Kidney epithelial cell (primary cell): Measurements from ENCODE around the gene FUCA1. TPM values are rescaled to one million over a fixed set of nuclear protein-coding genes. Genes with fewer than 3 reads are reported as not detected.
A peak's percentile ranks its signal among the peaks of the same experiment; 100 is the strongest.

ENCODE experiments used
- DNase-seq: peaks from one replicate; pipeline ENCODE4 v3.0.0-alpha.2; 2010; ENCODE audit warnings: low read depth
- H3K27me3 ChIP-seq: 2 replicates; pipeline ENCODE4 v1.6.0; 2011; ENCODE audit warnings: low read length; ENCODE audit not compliant: control insufficient read depth, insufficient read depth
- H3K36me3 ChIP-seq: 2 replicates; pipeline ENCODE4 v1.5.1; 2011; ENCODE audit warnings: low read length; ENCODE audit not compliant: control insufficient read depth, insufficient read depth
- H3K4me3 ChIP-seq: 2 replicates; pipeline ENCODE4 v1.5.1; 2011; ENCODE audit warnings: low read depth, mild to moderate bottlenecking, control low read depth, low read length
- total RNA-seq: library from RNA; depleted of rRNA; stranded (reverse); fragments of >200 nt; gene quantifications from 2 replicates; pipeline ENCODE4 v1.2.3, GENCODE V29; 2015
- TF ChIP-seq, protein P1 (sequence below): IDR thresholded peaks from 2 replicates; pipeline ENCODE4 v1.5.1; 2011; ENCODE audit warnings: mild to moderate bottlenecking, moderate library complexity, low read length, control low read depth, inconsistent platforms; ENCODE audit not compliant: insufficient read depth, poor library complexity, severe bottlenecking

FUCA1 gene
- total RNA-seq: 37.6 and 40.7 TPM in 2 replicates

- Histone ChIP-seq H3K36me3 (no peaks in the 10 kb centered on the region), H3K27me3 (no peaks in the 10 kb centered on the region), H3K4me3 (peak within 1 kb of the TSS; percentile 89)
- DNase-seq: peak; percentile 66
- TF ChIP-seq, protein P1, sequence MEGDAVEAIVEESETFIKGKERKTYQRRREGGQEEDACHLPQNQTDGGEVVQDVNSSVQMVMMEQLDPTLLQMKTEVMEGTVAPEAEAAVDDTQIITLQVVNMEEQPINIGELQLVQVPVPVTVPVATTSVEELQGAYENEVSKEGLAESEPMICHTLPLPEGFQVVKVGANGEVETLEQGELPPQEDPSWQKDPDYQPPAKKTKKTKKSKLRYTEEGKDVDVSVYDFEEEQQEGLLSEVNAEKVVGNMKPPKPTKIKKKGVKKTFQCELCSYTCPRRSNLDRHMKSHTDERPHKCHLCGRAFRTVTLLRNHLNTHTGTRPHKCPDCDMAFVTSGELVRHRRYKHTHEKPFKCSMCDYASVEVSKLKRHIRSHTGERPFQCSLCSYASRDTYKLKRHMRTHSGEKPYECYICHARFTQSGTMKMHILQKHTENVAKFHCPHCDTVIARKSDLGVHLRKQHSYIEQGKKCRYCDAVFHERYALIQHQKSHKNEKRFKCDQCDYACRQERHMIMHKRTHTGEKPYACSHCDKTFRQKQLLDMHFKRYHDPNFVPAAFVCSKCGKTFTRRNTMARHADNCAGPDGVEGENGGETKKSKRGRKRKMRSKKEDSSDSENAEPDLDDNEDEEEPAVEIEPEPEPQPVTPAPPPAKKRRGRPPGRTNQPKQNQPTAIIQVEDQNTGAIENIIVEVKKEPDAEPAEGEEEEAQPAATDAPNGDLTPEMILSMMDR: peak; percentile 95
These were observed at the start of gene FUCA1 for GRCh38 chr1:23867895-23868556. Gene FUCA1 (minus strand): TSS chr1:23868290. CDS start chr1:23868286, 4 bp downstream.

DNA sequence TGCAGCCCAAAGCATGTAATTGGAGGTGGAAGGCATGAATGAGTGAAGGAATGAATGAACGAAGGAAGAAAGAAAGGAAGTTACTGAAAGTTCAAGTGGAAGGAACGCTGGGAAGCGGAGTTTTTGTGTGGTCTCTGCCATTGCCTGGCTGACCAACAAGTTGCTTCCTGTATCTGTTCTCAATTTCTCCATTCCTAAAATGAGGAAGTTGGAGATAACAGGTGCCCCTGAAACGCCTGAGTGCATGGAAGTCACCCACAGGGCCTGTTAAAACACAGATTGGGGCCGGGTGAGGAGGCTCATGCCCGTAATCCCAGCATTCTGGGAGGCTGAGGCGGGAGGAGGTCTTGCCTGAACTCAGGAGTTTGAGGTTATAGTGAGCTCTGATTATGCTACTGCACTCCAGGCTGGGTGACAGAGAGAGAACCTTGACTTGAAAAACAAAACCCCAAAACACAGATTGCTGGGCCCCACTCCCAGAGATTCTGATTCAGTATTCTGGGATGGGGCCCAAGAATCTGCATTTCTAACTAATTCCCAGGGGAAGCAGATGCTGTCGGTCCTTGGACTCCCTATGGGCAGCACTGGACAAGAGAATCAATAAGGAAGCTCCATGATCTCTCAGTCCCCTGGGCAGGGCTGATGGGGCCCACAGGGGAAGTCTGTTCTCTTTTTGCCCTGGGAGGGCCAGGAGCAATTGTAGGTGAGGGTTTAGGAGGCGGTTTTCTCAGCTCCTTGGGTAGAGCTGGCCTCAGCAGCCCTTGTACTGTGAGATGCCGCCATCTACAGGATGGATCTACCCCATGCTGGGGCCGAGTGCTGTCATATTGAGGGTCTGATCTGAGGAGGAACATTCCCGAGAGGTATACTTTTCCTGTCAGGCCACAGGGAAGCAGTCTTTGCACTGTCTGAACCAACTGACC is 48.4 kb upstream of the FUCA1 start:
- no peaks in the 10 kb centered on the region for H3K36me3 ChIP-seq
- H3K27me3 ChIP-seq: no peaks in the 10 kb centered on the region
- H3K4me3 ChIP-seq: no peak overlapping the region
- DNase-seq: peak; percentile 41
- TF ChIP-seq, protein P1: peak; percentile 80

- no peak overlapping the region for H3K4me3 ChIP-seq
- TF ChIP-seq, protein P1: no peak
- DNase-seq: no peak
- H3K27me3 ChIP-seq: no peaks in the 10 kb centered on the region
- no peaks in the 10 kb centered on the region for H3K36me3 ChIP-seq
These were observed 47.4 kb upstream of the FUCA1 start for GRCh38 chr1:23915466-23915865.

GRCh38 chr1:23914921-23915320 is 46.8 kb upstream of the FUCA1 start:
- TF ChIP-seq, protein P1: no peak

DNA sequence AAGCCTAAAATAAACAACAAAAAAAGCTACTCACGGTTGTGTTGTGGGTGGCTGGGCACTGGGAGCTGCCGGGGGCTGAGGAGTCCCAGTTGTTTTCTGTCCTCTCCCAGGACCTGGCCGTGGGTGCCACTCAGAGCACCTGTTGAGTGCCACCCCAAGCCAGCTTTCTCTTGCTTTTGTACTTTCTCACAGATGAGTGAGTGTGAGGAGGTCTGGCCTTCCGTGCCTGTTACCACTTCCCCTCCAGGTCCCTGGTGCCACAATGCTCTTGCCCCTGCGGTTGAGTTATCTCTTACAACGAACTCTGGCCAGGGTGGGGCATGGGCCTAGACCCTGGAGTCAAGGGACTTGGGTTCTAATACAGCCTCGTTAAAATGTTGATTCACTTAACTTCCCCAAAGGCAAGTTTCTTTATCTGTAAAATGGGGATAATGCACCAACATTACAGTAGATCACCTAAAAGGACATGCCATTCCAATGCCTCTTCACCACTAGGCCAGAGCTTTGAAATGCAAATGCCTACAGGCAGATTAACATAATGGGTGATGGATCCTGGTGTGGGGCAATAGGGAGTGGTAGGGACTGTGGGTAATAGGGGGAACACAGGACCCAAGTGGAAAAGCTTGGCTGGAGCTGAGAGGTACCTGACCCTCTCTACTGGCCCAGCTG is 45.3 kb upstream of the FUCA1 start, which contains the start of gene CNR2:
TSS of gene CNR2 (minus strand) at position 151 of the 669 bp plus-strand sequence. CDS start 37,745 bp downstream, outside the sequence.
- TF ChIP-seq, protein P1: no peak
- H3K27me3 ChIP-seq: no peaks in the 10 kb centered on the region
- DNase-seq: no peak
- no peaks in the 10 kb centered on the region for H3K36me3 ChIP-seq
- H3K4me3 ChIP-seq: no peak within 1 kb of the TSS

More at GRCh38 chr1:23914921-23915320, 46.8 kb upstream of the FUCA1 start:
- no peaks in the 10 kb centered on the region for H3K36me3 ChIP-seq
- DNase-seq: no peak
- H3K27me3 ChIP-seq: no peaks in the 10 kb centered on the region
- H3K4me3 ChIP-seq: no peak overlapping the region
